Stimulated activated CD8-positive, alpha-beta memory T cell treated with anti-CD3 and anti-CD28 coated beads, Interleukin-4, amount 100 ng/mL, for 1 hour (primary cell): ENCODE results near the gene MYBBP1A.

Source experiments
- DNase-seq, 2 donors: peaks; one replicate each; pipeline ENCODE4 v3.0.0-alpha.2; 2020; ENCODE audit warnings: low read depth in 2 of 2, low spot score in 1 of 2

The MYBBP1A gene

GRCh38 chr17:4505187-4505586, 50.0 kb downstream of the MYBBP1A start:
- DNase-seq: no peak

- DNase-seq: no peak
These were observed 51.0 kb downstream of the MYBBP1A start for GRCh38 chr17:4504188-4504587.

GRCh38 chr17:4503283-4504025, 51.7 kb downstream of the MYBBP1A start:
- DNase-seq: no peak

- DNase-seq: no peak
These were observed 52.6 kb downstream of the MYBBP1A start for GRCh38 chr17:4502466-4503154.

GRCh38 chr17:4501295-4501949, 53.8 kb downstream of the MYBBP1A start:
- no peak for DNase-seq

- DNase-seq: no peak
These were observed 55.0 kb downstream of the MYBBP1A start for GRCh38 chr17:4500191-4500571.

GRCh38 chr17:4499431-4500190, 55.6 kb downstream of the MYBBP1A start:
- no peak for DNase-seq

- DNase-seq: peak in 1 of 2 donors; percentile 18
These were observed 56.5 kb downstream of the MYBBP1A start, which contains the start of gene SPNS2 for GRCh38 chr17:4498461-4499397. SPNS2 (plus strand) TSS chr17:4498881; CDS start chr17:4499048, 167 bp downstream.

GRCh38 chr17:4497101-4497824, 57.9 kb downstream of the MYBBP1A start:
- DNase-seq: no peak

- DNase-seq: no peak
These were observed 62.2 kb downstream of the MYBBP1A start for GRCh38 chr17:4492721-4493561.

GRCh38 chr17:4490637-4491061, 64.5 kb downstream of the MYBBP1A start:
- no peak for DNase-seq

- DNase-seq: no peak
These were observed 65.0 kb downstream of the MYBBP1A start for GRCh38 chr17:4490109-4490591.

- DNase-seq: no peak
These were observed 66.1 kb downstream of the MYBBP1A start for GRCh38 chr17:4488989-4489595.
